GM18909 (cell line): Measurements from ENCODE around the gene GOLGB1.
"Not testable (repeated sequence)": the region's sequence is repeated elsewhere in the genome, so short reads cannot be mapped to it uniquely, and the experiment has no call there.

Experiments
- ATAC-seq: cut with Tn5 transposase; IDR thresholded peaks from one replicate; pipeline ENCODE4 v1.9.1; 2021; ENCODE audit warnings: mild to moderate bottlenecking; ENCODE audit not compliant: unreplicated experiment, poor library complexity

The GOLGB1 gene

DNA sequence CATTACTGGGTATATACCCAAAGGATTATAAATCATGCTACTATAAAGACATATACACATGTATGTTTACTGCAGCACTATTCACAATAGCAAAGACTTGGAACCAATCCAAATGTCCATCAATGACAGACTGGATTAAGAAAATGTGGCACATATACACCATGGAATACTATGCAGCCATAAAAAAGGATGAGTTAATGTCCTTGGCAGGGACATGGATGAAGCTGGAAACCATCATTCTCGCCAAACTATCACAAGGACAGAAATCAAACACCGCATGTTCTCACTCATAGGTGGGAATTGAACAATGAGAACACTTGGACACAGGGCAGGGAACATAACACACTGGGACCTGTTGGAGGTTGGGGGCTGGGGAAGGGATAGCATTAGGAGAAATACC, 6.4 kb downstream of the GOLGB1 start:
- not testable (repeated sequence) for ATAC-seq

DNA sequence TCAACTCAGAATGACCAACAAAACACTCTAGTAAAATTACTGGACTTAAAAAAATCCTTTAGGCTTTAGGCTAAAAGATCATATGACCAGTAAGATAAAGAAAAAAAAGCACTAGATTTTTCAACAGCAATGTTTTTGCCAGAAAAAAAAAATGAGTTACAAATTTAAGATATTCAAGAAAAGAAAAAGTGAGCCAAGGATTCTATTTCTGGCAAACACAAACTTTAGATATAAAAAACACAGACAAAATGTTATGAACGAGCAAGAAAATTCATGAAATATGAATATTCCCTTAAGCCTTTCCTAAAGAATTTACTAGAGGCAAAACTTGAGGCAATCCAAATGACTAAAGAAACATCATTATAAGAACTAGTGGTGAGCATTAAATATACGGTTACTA, 8.6 kb downstream of the GOLGB1 start:
- no peak for ATAC-seq

DNA sequence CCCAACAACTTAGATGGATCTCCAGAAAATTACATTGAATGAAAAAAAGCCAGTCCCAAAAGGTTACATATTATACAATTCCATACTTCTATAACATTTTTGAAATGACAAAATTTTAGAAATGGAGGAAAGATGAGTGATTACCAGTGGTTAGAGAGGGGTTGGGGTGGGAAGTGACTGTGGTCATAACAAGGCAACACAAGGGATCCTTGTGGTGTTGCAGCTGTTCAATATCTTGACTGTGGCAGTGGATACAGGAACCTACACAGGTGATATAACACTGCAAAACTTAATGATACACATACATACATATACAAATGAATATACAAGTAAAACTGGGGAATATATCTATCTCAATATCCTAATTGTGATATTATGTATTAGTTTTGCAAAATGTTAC, 9.6 kb downstream of the GOLGB1 start:
- ATAC-seq: no peak

DNA sequence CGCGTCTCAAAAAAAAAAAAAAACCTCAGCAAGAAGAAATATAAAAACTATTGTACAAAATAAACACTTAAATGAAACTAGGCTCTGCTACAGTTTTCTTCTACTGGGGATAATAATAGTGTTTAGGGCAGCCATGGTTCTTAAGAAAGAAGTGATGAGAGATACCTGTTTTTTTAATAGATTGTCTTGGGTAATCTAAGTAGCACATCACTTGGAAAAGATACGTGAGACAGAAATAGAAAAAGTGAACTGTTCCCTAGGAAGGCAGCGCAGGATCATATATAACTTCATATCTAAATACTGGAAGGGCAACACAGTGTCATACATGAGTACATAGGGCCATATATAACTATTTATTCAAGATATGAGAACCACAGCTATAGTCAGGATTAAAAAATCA, 11.9 kb downstream of the GOLGB1 start:
- ATAC-seq: no peak

DNA sequence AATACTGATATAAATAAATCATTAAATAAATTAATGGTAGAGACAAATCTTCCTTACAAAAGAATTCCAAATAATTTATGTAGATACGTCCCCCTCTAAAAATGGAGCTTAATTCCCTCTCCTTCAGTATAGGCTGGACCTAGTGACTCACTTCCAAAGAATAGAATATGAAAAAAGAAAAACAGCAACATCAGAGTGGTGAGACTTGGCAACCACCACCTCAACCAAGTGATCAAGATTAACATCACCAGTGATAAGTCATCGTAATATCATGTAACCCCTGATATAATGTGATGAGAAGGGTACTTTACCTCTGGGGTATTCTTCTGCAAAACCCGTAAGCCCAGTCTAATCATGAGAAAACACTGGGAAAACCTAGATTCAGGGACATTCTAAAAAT, 13.4 kb downstream of the GOLGB1 start:
- no peak for ATAC-seq

DNA sequence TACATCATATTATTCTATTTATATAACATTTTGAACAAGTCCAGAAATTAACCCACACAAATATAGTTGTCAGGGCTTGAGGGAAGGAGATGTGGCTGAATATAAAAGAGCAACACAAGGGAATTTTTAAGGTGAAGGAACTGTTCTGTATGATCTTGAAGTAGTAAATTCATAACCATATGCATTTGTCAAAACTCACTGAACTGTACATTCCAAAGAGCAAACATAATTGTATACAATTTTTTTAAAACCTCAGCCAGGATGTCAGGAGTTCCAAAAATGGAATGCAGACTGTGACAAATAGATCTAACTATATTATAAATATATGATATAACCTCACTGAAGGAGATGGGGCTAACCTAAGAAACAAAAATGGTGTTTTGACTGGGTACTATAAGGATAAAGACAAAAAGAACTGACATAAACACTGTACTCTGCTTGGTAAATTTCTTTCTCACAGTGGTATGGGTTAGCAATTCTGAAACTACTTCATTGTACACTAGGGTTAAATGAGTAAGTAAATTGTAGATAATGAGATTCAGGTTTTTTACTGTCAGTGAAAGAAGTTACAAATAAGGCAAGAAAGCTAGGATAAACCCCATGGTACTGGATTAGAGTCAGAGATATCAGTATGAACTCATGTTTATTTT, 14.4 kb downstream of the GOLGB1 start:
- peak; percentile 95 for ATAC-seq

DNA sequence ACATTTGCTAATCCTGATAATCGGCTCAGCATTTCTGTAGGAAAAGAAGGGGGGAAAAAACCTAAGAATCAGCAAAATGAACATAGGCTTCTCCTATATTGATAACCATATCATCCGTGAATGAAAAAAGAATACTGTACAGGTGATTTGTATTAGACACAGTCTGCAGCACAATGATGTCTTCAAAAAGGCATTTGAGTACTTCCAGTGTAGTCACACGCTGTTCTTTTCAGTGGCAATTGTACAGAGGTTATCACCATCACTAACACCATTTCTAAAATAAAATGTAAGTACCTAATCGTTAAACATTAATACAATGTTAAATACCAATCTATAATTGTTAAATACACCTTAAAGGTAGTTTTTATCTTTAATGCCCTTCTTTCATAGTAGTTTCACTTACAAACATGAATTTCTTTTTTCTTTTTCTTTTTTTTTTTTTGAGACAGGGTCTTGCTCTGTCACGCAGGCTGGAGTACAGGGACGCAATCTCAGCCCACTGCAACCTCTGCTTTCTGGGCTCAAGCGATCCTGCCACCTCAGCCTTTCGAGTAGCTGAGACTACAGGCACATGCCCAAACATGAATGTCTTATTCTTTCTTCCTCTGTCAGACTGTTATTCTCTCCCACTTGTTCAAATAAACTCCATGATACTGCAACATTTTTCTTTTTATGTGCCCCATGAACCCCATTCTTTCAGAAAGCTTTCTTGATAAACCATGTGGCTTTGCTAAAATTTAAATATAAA, 18.4 kb downstream of the GOLGB1 start:
- no peak for ATAC-seq

DNA sequence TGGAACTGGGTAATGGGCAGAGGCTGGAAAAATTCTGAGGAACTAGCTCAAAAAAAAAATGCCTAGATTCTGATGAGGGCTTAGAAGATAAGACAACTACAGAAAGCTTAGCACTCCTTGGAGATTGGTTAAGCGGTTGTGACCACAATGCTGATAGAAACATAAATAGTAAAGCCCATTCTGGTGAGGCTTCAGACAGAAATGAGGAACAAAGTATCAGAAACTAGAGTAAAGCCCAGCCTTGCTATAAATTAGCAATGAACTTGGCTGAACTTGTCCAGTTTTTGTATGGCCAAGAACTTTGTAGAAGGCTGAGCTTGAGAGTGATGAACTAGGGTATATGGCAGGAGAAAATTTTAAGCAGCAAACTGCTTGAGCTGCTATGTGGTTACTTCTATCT, 25.4 kb downstream of the GOLGB1 start:
- peak; percentile 93 for ATAC-seq

DNA sequence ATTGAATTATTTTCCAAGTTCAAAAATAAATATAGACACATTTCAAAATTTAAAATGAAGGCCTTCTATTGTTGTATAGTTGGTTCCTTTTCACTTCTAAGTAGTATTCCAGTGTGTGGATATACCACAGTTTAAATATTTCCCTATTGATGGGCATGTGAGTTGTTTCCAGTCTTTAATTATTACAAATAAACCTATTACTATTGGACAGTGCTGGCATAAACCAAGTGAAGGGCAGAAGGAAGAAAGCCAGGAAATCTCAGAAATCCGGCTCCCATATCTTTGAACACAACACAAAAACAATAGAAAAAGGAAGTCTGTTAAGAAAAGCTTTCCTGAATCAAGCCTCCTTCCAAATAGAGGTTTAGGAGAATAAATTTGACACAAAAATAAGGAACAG, 26.1 kb downstream of the GOLGB1 start:
- ATAC-seq: no peak

DNA sequence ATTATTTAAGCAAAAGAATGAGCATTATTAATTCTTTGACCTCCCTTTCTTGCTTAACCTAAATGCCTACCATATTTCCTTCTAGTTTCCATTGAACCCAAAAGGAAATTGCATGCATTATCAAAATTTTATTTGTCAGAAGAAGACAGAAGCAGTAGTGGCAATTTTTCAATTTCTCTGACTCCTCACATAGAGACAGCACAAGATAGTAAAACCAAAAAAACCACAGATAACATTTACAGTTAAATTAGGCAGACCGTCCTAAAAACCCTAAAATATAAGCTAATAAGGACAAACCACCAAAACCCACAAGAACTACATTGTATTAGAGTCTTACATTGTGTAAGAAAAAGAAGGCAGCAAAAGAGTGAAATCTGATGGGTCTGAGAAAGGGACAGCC, 27.1 kb downstream of the GOLGB1 start:
- ATAC-seq: no peak

DNA sequence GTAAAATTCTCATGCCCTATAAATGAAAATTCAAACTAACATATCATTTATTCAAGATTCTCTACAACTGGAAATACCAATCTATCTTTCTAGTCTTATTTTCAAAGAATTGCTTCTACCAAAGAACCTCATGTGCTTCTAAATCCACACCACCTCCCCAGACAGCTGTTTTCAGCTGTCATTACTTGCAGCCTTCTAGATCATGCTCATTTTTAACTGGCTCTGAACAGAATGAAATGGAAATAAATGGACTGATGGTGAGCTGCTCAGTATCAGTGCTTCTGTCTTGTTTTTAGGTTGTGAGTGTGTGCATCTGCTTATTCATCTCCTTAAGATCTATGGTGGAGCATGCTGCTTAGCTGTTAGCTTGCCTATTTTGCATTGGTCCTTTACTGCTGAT, 29.4 kb downstream of the GOLGB1 start:
- ATAC-seq: no peak

DNA sequence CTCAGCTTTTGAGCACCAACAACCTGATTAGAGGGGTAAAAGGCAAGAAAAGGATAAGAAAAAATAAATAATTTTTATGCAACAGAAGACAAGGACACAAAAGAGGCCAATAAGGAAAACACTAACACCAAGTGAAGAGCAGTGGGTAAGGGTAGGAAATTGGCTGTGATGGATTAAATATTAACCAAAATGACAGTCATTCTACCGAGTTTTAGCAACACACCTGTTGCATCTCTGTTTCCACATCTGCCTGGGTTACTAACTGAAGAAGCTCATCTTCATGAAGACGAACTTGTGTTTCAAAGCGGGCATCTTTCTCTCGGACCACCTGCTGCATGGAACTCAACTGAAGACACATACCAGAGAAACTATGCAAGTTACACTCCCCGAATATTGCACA, 30.1 kb downstream of the GOLGB1 start:
- ATAC-seq: no peak

DNA sequence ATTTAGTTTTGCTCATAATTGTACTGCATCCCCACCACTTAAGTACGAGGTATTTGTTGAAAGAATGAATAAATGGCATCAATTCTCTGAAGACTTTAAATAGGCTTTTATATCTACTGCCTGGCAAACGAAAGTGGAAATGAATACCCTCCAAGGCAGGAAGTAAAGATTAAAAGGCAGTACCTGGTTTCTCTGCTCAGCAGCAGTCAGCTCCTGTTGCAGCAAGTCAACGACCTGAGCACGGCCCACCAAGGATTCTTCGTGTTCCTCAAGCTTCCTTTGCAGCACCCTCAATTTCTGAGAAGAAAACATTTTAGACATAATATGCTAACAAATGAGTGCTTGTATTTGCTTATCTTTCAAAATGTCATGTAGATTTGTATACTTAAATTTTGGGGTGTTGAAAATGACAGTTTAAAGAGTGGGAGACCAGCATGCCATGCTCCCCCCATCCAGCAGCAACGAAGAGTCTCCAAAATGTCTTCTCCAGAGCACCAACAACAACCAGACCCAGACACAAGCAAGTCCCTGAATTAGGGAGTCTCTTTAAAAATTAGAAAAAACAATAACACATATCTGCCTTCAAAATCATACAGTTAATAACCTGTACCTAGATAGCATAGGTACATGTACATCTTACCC, 31.2 kb downstream of the GOLGB1 start:
- ATAC-seq: no peak

DNA sequence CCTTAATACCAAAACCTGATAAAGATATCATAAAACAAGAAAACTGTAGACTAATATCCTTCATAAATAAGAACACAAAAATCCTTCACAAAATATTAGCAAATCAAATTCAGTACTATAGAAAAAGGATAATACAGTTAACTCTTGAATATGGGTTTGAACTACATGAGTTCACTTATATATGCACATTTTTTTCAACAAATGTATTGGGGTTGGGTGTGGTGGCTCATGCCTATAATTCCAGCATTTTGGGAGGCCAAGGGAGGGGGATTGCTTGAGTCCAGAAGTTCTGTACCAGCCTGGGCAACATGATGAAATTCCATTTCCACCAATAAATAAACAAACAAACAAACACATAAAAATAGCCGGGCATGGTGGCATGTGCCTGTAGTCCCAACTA, 39.2 kb downstream of the GOLGB1 start:
- no peak for ATAC-seq

DNA sequence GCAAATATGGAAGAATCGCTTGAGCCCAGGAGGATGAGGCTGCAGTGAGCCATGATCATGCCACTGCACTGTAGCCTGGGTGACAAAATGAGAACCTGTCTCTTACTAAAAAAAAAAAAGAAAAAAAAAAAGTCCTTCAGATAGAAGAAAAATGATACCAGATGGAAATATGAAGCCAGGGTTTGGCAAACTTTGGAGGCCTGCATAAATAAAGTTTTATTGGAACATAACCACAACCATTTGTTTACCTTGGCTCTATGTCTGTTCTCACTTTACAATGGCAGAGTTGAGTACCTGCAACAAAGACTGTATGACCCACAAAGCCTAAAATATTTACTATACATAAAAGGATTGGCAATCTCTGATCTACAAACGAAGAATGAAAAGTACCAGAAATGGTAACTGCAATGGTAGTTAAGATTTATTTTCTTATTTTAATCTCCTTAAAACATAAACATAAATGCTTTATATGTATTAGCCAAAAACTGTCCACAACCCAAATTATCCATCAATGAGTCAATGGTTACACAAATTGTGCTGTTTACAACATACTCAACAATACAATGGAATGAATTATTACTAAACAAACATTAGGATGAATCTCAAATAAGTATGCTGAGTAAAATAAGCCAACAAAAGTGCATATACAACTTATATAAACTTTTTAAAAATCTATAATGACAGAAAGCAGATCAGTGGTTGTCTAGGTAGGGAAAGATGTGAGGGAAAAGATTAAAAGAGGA, 41.8 kb downstream of the GOLGB1 start:
- no peak for ATAC-seq

DNA sequence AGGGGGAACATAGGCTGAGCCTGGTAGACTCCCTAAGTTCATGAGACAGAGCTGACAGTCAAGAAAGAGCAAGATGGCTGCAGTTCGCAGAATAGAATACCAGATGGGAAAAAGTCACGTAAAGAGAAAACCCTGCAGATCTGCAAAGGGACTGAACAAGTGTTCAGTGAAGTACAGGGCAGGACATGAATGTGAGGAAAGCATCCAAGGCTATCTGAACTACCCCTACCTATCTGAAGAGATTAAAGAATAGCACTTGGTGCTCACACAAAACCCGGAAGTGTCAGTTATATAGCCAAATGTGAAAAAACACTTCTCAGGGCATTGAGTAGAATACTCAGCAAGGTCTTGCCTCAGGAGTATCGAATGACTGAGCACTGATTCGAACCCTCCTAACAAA, 44.0 kb downstream of the GOLGB1 start:
- ATAC-seq: no peak

DNA sequence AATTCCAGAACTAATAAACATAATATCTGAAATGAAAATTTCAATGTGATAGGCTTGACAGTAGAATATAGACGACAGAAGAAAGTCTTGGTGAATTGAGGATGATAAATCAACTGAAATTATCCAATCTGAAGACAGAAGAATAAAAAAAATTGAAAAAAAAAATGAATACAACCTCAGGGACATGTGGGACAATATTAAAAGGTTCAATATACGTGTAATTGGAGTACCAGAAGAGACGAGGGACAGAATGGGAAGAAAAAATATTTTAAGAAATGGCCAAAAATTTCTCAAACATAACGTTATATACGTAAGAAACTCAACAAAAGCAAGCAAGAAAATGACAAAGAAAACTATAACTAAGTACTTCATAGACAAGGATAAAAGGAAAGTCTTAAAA, 45.6 kb downstream of the GOLGB1 start:
- no peak for ATAC-seq

DNA sequence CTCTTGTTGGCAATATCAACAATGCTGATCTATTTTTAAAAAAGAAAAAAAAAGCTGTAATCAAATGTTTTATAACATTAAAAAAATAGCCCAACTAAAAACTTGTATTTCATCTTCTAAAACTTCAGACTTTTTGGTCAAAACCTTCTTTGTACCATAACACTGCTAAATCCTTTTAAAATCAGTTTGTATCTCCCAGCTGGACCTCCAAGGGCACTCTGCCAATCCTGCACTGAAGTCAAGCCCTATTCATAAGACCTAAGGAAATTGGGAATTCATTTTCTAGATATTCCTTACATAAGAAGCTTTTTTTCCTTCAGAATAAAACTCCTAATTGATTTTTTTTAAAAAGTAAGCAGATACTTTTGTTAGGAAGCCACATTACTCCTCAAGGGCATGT, 50.6 kb downstream of the GOLGB1 start:
- no peak for ATAC-seq

DNA sequence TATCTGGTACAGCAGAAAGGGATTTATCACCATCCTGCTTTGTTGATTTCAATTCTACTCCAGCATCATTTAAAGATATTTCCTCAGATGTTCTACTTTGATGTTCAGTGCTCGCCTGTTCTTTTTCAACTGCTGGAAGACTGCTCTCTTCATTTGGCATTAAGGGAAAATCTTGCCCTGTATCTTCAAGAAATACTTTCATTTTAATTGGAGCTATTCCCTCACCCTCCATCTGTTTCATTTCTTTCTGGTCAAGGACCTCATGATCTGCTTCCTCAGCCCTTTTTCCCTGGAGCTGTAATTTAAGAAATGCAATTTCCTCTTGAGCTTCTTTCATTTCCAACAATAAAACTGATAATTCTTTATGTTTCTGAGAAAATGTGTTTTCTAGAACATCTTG, 51.1 kb downstream of the GOLGB1 start:
- no peak for ATAC-seq

DNA sequence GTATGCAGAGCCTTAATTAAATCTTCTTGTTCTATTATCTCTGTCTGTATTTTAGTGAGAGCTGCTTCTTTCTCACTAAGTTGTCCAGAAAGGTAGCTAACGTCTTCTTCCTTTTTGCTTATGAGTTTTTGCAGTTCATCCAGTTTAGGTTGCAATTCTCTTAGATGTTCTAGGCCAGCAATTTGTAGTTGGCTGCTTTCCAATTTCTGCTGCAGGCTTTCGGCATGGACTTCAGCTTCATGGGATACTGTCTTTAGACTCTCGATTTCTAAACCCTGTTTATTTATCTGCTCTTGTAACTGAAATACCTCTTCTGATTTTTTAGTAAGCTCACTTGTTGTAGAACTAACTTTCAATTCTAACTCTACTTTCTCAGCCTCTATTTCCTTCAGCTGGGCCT, 53.4 kb downstream of the GOLGB1 start:
- ATAC-seq: no peak
